GM03348 (cell line): ENCODE data around the gene ZFAND4.
"Not testable (repeated sequence)": the region's sequence is repeated elsewhere in the genome, so short reads cannot be mapped to it uniquely, and the experiment has no call there.

ENCODE experiments used
- DNase-seq: peaks from one replicate; pipeline ENCODE4 v3.0.0; 2012; ENCODE audit warnings: low spot score

ZFAND4 gene

GRCh38 chr10:45589868-45590267 is 82.7 kb downstream of the ZFAND4 start:
- no peak for DNase-seq

GRCh38 chr10:45589009-45589408 is 83.6 kb downstream of the ZFAND4 start:
- no peak for DNase-seq

- DNase-seq: no peak
Observed at GRCh38 chr10:45586028-45586824, 86.3 kb downstream of the ZFAND4 start.

GRCh38 chr10:45585131-45585530 is 87.4 kb downstream of the ZFAND4 start:
- no peak for DNase-seq

- no peak for DNase-seq
Observed at GRCh38 chr10:45582386-45582781, 90.2 kb downstream of the ZFAND4 start.

GRCh38 chr10:45581582-45582385 is 90.8 kb downstream of the ZFAND4 start:
- no peak for DNase-seq

GRCh38 chr10:45581216-45581549 is 91.4 kb downstream of the ZFAND4 start:
- no peak for DNase-seq

- no peak for DNase-seq
Observed at GRCh38 chr10:45580371-45581215, 92.0 kb downstream of the ZFAND4 start.

- no peak for DNase-seq
Observed at GRCh38 chr10:45578384-45578971, 94.1 kb downstream of the ZFAND4 start.

GRCh38 chr10:45575966-45576597 is 96.5 kb downstream of the ZFAND4 start:
- DNase-seq: no peak

- not testable (repeated sequence) for DNase-seq
Observed at GRCh38 chr10:45575032-45575761, 97.4 kb downstream of the ZFAND4 start.

GRCh38 chr10:45569471-45569870 is 103.1 kb downstream of the ZFAND4 start:
- DNase-seq: no peak

GRCh38 chr10:45566415-45566814 is 106.2 kb downstream of the ZFAND4 start:
- DNase-seq: no peak
